Measurements from ENCODE around the gene CDYL2. TPM values are rescaled to one million over a fixed set of nuclear protein-coding genes. Genes with fewer than 3 reads are reported as not detected.
"Not testable (repeated sequence)": the region's sequence is repeated elsewhere in the genome, so short reads cannot be mapped to it uniquely, and the experiment has no call there.

CDYL2 gene
- total RNA-seq, 1 donor from 2014 or later, result 19.9 TPM

- DNase-seq (ENCODE audit: low spot score, unreplicated experiment), result no peak
- H3K4me1 Mint-ChIP-seq (ENCODE audit: low read depth), result no peaks in the 10 kb centered on the region
- peaks cover 9% of the 10 kb centered on the region for H3K27me3 Mint-ChIP-seq
- H3K27ac Mint-ChIP-seq, result no peak overlapping the region
- TF ChIP-seq, protein P1, sequence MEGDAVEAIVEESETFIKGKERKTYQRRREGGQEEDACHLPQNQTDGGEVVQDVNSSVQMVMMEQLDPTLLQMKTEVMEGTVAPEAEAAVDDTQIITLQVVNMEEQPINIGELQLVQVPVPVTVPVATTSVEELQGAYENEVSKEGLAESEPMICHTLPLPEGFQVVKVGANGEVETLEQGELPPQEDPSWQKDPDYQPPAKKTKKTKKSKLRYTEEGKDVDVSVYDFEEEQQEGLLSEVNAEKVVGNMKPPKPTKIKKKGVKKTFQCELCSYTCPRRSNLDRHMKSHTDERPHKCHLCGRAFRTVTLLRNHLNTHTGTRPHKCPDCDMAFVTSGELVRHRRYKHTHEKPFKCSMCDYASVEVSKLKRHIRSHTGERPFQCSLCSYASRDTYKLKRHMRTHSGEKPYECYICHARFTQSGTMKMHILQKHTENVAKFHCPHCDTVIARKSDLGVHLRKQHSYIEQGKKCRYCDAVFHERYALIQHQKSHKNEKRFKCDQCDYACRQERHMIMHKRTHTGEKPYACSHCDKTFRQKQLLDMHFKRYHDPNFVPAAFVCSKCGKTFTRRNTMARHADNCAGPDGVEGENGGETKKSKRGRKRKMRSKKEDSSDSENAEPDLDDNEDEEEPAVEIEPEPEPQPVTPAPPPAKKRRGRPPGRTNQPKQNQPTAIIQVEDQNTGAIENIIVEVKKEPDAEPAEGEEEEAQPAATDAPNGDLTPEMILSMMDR (IDR thresholded peaks at IDR 0.05; ENCODE audit: unreplicated experiment), result no peak
- H3K9me3 Mint-ChIP-seq (ENCODE audit: low read depth), result no peaks in the 10 kb centered on the region
- no peaks in the 10 kb centered on the region for H3K36me3 Mint-ChIP-seq (ENCODE audit: insufficient read depth)
- no peak overlapping the region for H3K4me3 Mint-ChIP-seq (ENCODE audit: low read depth)
These were observed 21.0 kb upstream of the CDYL2 start for GRCh38 chr16:80825365-80825758.

GRCh38 chr16:80824623-80825364, 20.4 kb upstream of the CDYL2 start:
- H3K4me3 Mint-ChIP-seq (ENCODE audit: low read depth), result no peak overlapping the region
- H3K27ac Mint-ChIP-seq, result no peak overlapping the region
- H3K9me3 Mint-ChIP-seq (ENCODE audit: low read depth), result no peaks in the 10 kb centered on the region
- DNase-seq (ENCODE audit: low spot score, unreplicated experiment), result no peak
- no peaks in the 10 kb centered on the region for H3K4me1 Mint-ChIP-seq (ENCODE audit: low read depth)
- H3K27me3 Mint-ChIP-seq, result peaks cover 6% of the 10 kb centered on the region
- no peaks in the 10 kb centered on the region for H3K36me3 Mint-ChIP-seq (ENCODE audit: insufficient read depth)
- TF ChIP-seq, protein P1 (IDR thresholded peaks at IDR 0.05; ENCODE audit: unreplicated experiment), result peak; percentile 82

- Mint-ChIP-seq H3K36me3 (ENCODE audit: insufficient read depth) (no peaks in the 10 kb centered on the region), H3K27ac (no peak overlapping the region), H3K4me1 (ENCODE audit: low read depth) (no peaks in the 10 kb centered on the region), H3K27me3 (no peaks in the 10 kb centered on the region), H3K4me3 (ENCODE audit: low read depth) (no peak overlapping the region), H3K9me3 (ENCODE audit: low read depth) (no peaks in the 10 kb centered on the region)
- TF ChIP-seq, protein P1 (IDR thresholded peaks at IDR 0.05; ENCODE audit: unreplicated experiment), result no peak
- no peak for DNase-seq (ENCODE audit: low spot score, unreplicated experiment)
These were observed 15.6 kb upstream of the CDYL2 start for GRCh38 chr16:80819988-80820387.

DNA sequence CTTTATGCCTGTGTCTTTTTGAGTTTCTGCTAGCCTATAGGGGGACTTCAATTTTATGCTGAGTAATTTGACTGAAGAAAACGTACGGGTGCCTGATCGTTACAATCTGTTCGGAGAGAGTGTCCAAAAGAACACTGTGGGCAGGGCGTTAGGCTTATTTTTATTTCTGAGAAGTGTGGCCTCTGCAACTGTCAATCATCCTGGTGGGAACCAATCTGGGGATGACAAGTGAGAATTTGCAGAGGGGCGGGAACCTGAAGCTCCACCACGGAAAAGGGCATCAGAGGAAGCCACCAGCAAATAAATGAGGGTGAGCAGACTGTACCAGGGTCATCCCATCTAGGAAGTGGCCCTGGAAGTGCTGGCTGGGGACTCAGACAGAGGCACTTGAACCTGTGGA, 12.0 kb upstream of the CDYL2 start:
- no peaks in the 10 kb centered on the region for H3K36me3 Mint-ChIP-seq (ENCODE audit: insufficient read depth)
- H3K27me3 Mint-ChIP-seq, result peaks cover 21% of the 10 kb centered on the region

DNA sequence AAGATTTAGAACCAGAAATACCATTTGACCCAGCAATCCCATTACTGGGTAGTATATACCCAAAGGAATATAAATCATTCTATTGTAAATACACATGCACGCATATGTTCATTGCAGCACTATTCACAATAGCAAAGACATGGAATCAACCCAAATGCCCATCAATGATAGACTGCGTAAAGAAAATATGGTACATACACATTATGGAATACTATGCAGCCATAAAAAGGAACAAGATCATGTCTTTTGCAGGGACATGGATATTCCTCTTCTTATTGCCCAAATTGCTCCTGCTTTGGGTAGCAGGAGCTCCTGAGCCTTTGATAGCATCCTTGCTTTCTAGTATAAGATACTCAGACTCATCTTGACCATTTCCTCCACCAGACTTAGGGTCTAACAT, 10.9 kb upstream of the CDYL2 start:
- H3K27me3 Mint-ChIP-seq, result peaks cover 26% of the 10 kb centered on the region
- H3K4me1 Mint-ChIP-seq (ENCODE audit: low read depth); H3K36me3 Mint-ChIP-seq (ENCODE audit: insufficient read depth); H3K27ac Mint-ChIP-seq; H3K9me3 Mint-ChIP-seq (ENCODE audit: low read depth); H3K4me3 Mint-ChIP-seq (ENCODE audit: low read depth); DNase-seq (ENCODE audit: low spot score, unreplicated experiment): not testable (repeated sequence)

More for the DNA sequence above, 12.0 kb upstream of the CDYL2 start:
- DNase-seq (ENCODE audit: low spot score, unreplicated experiment), result no peak
- TF ChIP-seq, protein P1 (IDR thresholded peaks at IDR 0.05; ENCODE audit: unreplicated experiment), result no peak
- Mint-ChIP-seq H3K4me1 (ENCODE audit: low read depth) (no peaks in the 10 kb centered on the region), H3K9me3 (ENCODE audit: low read depth) (no peaks in the 10 kb centered on the region), H3K4me3 (ENCODE audit: low read depth) (no peak overlapping the region), H3K27ac (no peak overlapping the region)

DNA sequence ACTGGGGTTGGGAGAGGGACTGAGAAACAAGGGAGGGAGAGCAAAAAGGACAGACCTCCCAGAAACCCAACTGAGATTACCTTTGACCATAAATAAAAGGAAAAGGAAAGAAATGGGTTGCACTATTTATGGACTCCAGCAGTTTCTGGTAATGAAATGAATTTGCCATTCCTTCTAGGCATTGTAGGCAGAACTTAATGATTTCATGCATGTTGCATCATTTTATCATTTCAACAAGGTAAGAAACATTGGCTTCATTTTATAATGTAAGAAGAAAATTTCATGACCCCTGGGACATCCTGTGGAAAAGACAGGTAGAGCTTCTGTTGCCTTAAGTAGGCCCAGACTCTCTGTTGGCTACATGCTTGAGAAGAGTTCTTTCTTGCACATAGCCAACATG, 8.2 kb upstream of the CDYL2 start:
- H3K9me3 Mint-ChIP-seq (ENCODE audit: low read depth), result no peaks in the 10 kb centered on the region
- no peak overlapping the region for H3K27ac Mint-ChIP-seq
- no peak overlapping the region for H3K4me3 Mint-ChIP-seq (ENCODE audit: low read depth)
- no peaks in the 10 kb centered on the region for H3K4me1 Mint-ChIP-seq (ENCODE audit: low read depth)
- H3K27me3 Mint-ChIP-seq, result peaks cover 28% of the 10 kb centered on the region
- DNase-seq (ENCODE audit: low spot score, unreplicated experiment), result no peak
- TF ChIP-seq, protein P1 (IDR thresholded peaks at IDR 0.05; ENCODE audit: unreplicated experiment), result no peak
- H3K36me3 Mint-ChIP-seq (ENCODE audit: insufficient read depth), result no peaks in the 10 kb centered on the region
